ENCODE results near the gene SLC49A3. TPM values are rescaled to one million over a fixed set of nuclear protein-coding genes. Genes with fewer than 3 reads are reported as not detected.
A peak's percentile ranks its signal among the peaks of the same experiment; 100 is the strongest.
"Not testable (repeated sequence)": the region's sequence is repeated elsewhere in the genome, so short reads cannot be mapped to it uniquely, and the experiment has no call there.

SLC49A3 gene
- polyA plus RNA-seq, 1 donor from 2014 or later, result 0.97 TPM

DNA sequence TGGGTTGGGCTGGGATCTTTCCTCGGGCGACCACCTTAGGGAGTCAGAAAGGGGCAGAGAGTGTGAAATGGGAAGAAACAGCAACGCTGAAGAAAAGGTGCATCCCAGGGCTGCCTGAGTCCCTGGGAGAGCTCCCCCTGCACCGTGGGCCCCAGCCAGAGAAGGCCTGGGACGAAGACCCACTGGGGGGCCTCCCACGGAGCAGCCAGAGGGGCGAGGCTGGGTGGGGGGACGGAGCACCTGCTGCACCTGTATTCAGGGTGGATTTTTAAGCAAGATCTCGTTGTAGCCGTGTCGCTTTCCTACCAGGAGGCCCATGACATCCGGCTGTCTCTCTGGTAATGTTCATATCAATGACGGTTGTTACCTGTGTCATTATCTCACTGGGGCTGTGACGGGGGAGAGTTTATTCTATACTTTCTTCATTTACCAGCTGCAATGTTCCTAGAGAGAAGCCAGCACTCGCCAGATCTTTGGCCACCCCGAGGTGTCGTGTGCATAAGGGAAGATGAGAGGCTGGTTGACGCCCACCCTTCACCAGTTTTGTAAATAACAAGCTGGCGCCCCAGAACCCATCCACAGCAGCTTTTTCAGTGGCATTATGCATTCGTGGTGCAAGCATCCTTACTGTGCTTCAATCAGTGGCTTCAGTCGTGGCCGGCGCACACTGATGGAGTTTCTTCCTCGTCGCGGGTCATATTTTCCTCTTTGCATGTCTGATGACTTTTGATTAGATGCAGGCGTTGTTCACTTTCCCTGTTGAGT lies 11.0 kb upstream of the SLC49A3 start:
- Mint-ChIP-seq H3K27me3 (peaks cover 3% of the 10 kb centered on the region), H3K27ac (peak overlapping the region in 2 of 3 donors; percentile 40 to 83), H3K9me3 (peaks cover 0 to 7% (median 0%) of the 10 kb centered on the region in 3 donors), H3K36me3 (peaks cover 2% of the 10 kb centered on the region), H3K4me1 (peaks cover 12 to 19% (median 14%) of the 10 kb centered on the region in 3 donors), H3K4me3 (peak overlapping the region in 3 of 4 donors; percentile 42 to 60 (median 58))

DNA sequence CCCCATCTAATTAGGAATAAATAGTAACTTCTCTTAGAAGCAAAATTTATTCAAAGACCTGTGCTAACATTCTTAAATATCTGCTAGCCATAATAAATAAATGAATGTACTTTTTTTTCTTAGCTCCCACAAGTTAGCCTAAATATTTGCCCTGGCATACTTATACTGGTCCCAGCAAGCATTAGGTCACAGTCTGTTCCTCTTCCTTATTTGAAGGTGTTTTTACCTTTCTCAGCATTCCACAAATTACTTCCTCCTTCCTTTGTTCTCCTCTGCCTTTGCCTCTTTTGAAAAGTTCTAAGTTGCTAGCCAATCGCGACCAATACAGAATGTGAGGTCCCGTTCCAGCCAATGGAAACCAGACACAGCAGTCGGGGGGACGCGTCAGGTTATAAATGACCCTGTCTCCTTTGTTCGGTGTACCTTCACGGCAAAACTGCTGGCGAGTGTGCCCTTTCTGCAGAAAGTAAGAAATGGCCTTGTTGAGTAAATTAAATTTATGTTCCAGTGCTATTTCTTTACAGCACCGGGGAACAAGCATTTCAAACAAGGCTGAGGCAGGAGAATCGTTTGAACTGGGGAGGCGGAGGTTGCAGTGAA lies 5.5 kb upstream of the SLC49A3 start:
- not testable (repeated sequence) for H3K36me3 Mint-ChIP-seq, H3K27ac Mint-ChIP-seq, H3K27me3 Mint-ChIP-seq, H3K4me3 Mint-ChIP-seq, H3K9me3 Mint-ChIP-seq
- peaks cover 7 to 10% (median 9%) of the 10 kb centered on the region in 3 donors for H3K4me1 Mint-ChIP-seq

DNA sequence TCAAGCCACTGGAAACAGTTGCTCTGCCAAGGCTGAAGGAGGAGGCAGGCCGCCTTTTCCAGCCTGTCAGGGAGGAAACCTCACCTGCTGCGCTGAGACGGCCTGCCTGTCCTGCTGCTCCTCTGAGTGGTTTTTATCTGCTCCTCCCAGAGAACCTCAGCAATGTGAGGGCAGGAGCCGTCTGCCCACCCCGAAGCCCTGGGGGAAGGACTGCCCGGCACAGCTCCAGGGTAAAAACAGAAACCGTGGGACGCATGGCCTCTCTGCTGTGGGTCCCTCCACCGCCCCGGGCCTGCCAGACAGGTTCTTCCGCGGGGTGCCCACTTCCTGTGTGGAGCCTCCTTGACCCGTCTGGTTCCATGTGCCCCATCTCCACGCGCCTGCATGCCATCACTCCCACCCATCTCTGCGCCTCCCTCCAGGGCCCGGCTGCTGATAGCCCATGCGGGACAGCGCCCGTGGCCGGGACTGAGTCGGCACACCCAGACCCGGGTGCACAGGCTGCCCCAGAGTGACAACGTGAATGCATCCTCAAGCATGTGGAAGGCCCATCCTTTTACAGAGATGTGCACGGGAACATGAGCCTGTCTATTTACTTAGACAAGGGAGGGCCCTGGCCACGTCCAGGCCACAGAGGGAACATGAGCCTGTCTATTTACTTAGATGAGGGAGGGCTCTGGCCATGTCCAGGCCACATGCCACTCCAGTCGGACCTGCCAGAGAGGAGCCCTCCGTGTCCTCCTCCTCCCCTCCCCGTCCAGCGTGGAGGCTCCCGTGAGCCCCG lies 4.0 kb upstream of the SLC49A3 start:
- Mint-ChIP-seq H3K4me1 (peaks cover 0 to 4% (median 0%) of the 10 kb centered on the region in 3 donors), H3K9me3 (peaks cover 0 to 7% (median 0%) of the 10 kb centered on the region in 3 donors), H3K36me3 (no peaks in the 10 kb centered on the region), H3K27ac (no peak overlapping the region), H3K27me3 (peaks cover 5% of the 10 kb centered on the region), H3K4me3 (no peak overlapping the region)

DNA sequence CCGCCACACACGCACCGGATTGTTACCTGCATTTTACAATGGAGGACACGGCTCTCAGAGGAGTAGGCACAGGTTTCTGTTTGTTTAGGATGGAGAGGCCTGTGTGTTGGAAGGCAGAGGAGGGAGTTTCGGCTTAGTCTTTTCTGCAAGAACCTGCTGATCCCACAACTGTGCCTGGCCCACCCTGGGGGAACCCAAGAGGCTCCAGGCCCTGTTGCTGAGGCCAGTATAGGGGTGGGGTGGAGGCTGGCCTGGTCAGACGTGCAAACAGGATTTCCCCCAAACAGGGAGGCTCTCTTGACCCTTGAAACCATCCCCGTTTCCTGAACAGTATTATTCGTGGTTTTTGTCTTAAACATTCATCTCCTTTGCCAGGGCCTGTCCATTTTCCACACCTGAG lies 772 bp upstream of the SLC49A3 start:
- no peak overlapping the region for H3K27ac Mint-ChIP-seq
- peaks cover 13% of the 10 kb centered on the region for H3K27me3 Mint-ChIP-seq
- H3K4me1 Mint-ChIP-seq, result peaks cover 0 to 4% (median 4%) of the 10 kb centered on the region in 3 donors
- peaks cover 1% of the 10 kb centered on the region for H3K36me3 Mint-ChIP-seq
- H3K9me3 Mint-ChIP-seq, result no peaks in the 10 kb centered on the region
- H3K4me3 Mint-ChIP-seq, result peak overlapping the region in 1 of 4 donors; percentile 73

DNA sequence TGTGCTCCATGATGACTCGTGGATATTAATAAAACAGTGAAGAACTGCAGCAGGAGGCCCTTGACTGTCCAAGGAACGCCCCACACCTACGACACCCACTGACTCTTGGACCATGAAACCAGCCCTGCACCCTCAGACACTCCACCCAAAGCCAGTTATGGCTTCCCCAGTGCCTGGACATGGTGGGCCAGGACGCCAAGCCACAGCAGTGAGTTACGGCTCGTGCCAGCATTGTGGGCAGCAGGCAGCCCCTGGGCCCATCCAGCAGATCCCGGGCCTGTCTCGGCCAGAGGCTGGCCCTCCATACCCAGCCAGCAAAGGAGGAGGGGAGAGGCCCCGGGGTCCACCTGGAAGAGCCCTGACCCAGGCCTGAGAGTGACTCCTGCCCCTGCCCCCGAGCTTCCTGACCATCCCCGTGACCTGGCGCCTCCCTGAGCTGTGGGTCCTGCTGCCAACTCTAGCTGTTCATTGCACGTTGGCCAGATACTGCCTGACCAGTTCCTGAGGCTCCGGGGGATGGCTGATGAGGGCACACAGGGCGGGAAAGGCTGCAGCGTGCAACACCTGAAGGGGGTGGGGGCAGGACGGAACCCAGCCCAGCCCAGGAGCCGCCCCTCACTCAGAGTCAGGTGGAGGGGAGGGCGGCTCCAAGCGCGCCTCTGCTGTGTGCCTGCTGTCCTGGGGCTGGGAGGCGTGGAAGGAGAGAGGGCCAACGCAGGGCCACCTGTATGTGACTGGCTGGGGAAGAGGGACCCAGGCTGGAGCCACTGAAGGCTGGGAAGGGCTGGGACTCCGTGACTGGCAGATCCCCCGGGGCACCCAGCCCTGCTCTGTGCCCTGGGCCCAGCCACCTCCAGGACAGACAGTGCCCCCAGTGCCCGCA lies 739 bp downstream of the SLC49A3 start:
- Mint-ChIP-seq H3K9me3 (no peaks in the 10 kb centered on the region), H3K4me1 (peaks cover 0 to 4% (median 4%) of the 10 kb centered on the region in 3 donors), H3K27ac (no peak overlapping the region), H3K4me3 (peak overlapping the region in 3 of 4 donors; percentile 12 to 67 (median 37)), H3K27me3 (peaks cover 13% of the 10 kb centered on the region), H3K36me3 (peaks cover 1% of the 10 kb centered on the region)

DNA sequence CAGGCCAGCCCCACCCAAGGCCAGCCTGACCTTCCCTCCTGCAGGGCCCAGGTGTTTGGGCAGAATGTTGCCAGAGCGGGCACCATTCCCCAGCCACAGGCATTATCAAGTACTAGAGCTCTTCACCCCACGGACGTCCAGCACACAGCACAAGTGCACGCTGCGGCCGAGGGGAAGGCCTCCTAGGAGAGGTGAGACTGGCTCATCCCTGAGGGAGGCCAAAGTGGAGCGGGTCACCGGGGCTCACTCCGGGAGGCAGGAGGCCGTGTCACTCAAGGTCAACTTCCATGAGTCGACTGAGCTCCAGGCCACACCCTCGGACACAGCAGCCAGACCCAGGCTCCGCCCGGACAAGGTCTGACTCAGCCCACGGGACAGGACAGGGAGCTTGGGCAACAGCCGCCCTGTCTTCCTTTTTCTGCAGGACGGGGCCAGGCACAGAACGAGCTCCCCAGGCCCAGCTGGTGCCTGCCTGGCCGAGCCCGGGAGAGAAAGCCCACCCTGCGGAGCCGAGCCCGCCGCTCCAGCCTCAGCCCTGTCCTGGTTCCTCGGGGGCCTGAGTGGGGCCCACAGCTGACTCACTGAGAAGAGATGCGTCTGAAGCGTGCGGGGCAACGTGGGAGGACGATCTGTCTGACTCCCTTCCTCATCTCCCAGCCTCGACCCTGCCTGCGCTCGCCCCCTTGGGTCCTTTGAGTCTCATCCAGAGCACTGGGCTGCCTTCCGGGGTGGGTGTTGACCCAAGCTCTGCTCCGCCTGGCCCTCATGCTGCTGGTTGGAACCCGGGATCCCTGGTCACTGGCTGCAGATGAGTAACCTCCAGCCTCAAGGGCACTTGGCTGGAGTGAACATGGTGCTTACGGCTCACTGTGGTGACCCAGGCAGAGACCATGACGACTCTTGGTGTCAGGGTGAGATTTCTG lies 1.6 kb downstream of the SLC49A3 start:
- H3K9me3 Mint-ChIP-seq, result no peaks in the 10 kb centered on the region
- peaks cover 0 to 4% (median 4%) of the 10 kb centered on the region in 3 donors for H3K4me1 Mint-ChIP-seq
- peaks cover 13% of the 10 kb centered on the region for H3K27me3 Mint-ChIP-seq
- peaks cover 1% of the 10 kb centered on the region for H3K36me3 Mint-ChIP-seq
- peak overlapping the region in 1 of 4 donors; percentile 12 for H3K4me3 Mint-ChIP-seq
- H3K27ac Mint-ChIP-seq, result no peak overlapping the region

DNA sequence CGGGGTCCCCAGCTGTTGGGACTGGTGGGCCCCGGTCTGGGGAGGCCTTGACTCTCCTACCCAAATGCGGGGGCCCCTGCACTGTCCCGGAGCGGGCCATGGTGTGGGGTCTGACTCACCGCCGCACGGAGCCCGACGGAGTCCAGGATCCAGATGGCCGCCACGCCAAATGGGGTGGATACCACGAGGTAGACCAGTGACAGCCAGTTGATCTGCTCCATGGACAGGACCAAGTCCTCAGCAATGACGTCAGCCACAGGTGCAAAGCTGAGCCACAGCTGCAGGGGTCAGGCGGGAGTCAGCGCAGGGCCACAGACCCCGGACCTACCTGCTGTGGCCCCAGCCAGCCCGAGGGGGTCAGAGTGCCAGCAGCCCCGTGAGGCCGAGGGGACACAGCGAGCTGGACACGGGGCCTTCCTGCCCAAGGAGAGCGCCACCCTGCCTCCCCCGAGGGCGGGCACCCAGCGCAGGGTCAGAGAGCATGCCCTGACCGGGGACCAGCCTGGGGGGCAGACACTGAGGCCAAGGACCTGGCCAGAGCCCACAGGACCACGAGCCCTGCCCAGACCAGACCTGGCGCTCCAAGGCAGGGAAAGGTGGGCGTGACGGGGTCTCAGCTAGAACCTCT lies 2.4 kb downstream of the SLC49A3 start:
- peaks cover 0 to 4% (median 4%) of the 10 kb centered on the region in 3 donors for H3K4me1 Mint-ChIP-seq
- H3K4me3 Mint-ChIP-seq, result no peak overlapping the region
- peaks cover 1% of the 10 kb centered on the region for H3K36me3 Mint-ChIP-seq
- H3K27ac Mint-ChIP-seq, result no peak overlapping the region
- H3K27me3 Mint-ChIP-seq, result peaks cover 11% of the 10 kb centered on the region
- H3K9me3 Mint-ChIP-seq, result no peaks in the 10 kb centered on the region

DNA sequence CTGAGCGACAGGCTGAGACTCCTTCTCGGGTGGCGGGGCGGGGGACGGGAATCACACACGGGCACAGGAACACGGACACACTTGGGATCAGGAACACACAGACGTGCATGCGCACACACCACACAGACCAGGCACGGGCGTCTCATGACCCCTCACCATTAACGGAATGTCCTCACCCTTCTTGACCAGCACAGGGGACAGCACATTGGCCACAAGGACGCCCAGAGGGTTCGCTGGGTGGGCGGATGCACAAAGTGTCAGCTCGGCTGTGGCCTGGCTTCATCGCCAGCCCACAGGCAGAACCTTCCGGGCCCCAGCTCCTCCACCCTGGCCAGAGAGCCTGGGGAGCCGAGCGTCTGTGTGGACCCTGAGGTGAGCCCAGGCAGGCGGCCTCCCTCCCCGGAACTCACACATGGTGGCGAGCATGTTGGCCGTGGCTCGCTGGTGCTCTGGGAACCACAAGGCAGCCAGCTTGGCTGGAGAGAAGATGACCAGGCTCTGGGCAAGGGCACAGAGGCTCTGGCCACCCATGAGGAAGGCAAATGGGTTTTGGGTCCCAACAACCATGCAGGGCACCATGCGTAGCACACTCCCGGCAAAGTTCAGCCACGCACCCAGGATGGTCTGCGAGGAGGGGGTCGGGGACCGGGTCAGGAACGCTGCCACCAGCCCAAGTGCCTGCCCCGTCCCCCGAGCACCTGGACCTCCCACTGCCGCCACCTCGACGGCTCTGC lies 3.1 kb downstream of the SLC49A3 start:
- H3K27me3 Mint-ChIP-seq, result peaks cover 11% of the 10 kb centered on the region
- H3K4me1 Mint-ChIP-seq, result peaks cover 0 to 4% (median 4%) of the 10 kb centered on the region in 3 donors
- no peak overlapping the region for H3K27ac Mint-ChIP-seq
- H3K4me3 Mint-ChIP-seq, result no peak overlapping the region
- peaks cover 1% of the 10 kb centered on the region for H3K36me3 Mint-ChIP-seq
- H3K9me3 Mint-ChIP-seq, result no peaks in the 10 kb centered on the region

DNA sequence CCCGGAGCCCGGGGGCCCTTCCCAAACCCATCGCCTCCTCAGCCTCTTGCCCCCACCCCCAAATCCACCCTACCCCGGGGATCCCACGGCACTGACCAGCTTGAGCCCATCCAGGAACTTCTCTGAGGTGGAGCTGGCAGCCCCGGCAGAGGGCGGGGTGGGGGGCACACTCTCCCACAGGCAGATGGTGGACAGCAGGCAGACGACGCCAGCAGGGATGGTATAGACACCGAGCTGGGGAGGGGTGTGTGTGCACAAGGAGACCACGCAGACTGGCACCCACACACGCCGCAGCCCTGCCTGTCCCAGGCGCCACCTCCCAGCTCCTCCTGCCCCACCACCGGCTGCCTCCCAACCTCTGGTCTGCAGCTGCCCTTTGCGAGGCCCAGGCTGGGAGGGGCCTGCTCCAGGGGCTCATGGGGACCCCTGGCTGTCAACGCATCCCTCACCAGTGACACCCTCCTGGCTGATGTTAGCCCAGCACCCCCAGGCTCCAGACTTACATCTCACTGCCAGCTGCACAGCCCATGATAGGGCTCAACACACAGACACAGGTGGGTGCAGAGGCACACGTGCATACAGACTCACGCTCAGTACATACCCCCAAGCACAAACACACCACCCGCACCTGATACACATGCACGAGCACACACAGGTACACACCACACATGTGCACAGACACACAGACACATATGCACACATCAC lies 4.2 kb downstream of the SLC49A3 start:
- Mint-ChIP-seq H3K27me3 (peaks cover 8% of the 10 kb centered on the region), H3K27ac (peak overlapping the region in 1 of 3 donors; percentile 8), H3K36me3 (peaks cover 1% of the 10 kb centered on the region), H3K4me1 (peaks cover 0 to 7% (median 2%) of the 10 kb centered on the region in 3 donors), H3K4me3 (peak overlapping the region in 1 of 4 donors; percentile 22), H3K9me3 (no peaks in the 10 kb centered on the region)

DNA sequence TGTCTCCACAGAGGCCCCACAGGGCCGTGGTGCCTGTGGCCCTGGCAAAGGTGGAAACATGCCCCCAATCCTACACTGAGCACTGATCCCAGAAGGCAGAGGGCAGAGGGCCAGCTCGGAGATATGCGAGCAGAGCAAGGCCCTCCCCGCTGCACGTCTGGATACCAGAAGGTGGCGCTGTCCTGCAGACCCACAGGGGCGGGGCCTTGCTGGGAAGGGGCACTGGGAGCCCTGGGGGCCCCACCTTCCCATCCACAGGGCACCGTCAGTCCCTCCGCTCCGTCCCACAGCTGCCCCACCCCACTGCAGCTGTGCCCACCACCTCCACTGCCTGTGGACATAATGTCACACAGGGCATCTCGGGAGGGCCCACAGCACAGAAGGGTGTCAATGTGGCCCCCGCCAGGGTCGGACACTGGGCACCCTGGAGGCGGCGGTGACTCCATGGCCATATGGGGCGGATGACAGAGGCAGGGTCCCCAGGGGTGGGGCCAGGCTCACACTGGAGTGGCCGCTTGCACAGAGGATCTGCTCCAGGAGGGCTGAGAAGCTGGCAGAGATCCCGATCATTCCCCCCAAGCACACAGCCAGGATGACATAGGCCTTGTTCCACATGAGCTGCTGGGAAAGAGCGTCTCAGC lies 4.8 kb downstream of the SLC49A3 start:
- H3K27ac Mint-ChIP-seq, result peak overlapping the region in 1 of 3 donors; percentile 53
- no peak overlapping the region for H3K4me3 Mint-ChIP-seq
- peaks cover 1% of the 10 kb centered on the region for H3K36me3 Mint-ChIP-seq
- H3K9me3 Mint-ChIP-seq, result no peaks in the 10 kb centered on the region
- H3K4me1 Mint-ChIP-seq, result peaks cover 0 to 7% (median 3%) of the 10 kb centered on the region in 3 donors
- peaks cover 8% of the 10 kb centered on the region for H3K27me3 Mint-ChIP-seq

DNA sequence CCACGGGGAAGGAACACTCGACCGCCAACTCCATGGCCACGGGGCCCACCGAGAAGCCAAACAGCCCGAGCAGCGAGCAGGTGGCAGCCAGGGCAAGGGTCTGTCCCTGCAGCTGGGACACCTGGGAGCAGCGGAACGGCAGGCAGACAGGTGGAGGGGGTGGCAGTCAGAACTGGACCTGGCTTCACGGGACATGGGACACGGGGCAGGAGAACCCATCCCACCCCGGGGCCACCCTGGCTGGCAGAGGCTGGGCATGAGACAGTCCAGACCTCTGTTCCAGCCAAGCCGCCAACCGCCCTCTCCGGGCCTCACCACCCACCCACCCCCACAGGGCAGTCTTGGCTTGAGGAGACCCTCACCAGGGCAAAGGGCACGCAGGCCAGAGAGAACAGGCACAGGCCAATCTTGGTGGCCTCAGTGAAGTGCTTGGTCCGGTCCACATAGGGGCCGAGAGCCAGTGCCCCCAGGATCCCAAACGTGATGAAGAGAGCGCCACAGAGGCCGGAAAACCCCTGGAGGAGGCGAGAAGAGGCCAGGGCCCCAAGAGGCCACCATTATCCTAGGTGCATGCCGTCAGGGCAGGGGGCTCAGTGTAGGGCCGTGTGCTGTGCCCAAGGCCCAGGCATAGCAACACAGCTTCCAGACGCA lies 5.6 kb downstream of the SLC49A3 start:
- Mint-ChIP-seq H3K4me1 (peaks cover 0 to 7% (median 3%) of the 10 kb centered on the region in 3 donors), H3K36me3 (peaks cover 1% of the 10 kb centered on the region), H3K9me3 (no peaks in the 10 kb centered on the region), H3K27ac (peak overlapping the region in 1 of 3 donors; percentile 53), H3K4me3 (peak overlapping the region in 1 of 4 donors; percentile 79), H3K27me3 (peaks cover 8% of the 10 kb centered on the region)

Measured in IgD-negative memory B cell (primary cell).